Measurements from ENCODE around the gene WWC2.
"Not testable (repeated sequence)": the region's sequence is repeated elsewhere in the genome, so short reads cannot be mapped to it uniquely, and the experiment has no call there.

Gene WWC2

DNA sequence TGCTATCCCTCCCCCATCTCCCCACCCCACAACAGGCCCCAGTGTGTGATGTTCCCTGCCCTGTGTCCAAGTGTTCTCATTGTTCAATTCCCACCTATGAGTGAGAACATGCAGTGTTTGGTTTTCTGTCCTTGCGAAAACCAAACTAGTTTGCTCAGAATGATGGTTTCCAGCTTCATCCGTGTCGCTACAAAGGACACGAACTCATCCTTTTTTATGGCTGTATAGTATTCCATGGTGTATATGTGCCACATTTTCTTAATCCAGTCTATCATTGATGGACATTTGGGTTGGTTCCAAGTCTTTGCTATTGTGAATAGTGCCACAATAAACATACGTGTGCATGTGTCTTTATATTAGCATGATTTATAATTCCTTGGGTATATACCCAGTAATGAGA, 51.6 kb downstream of the WWC2 start:
- H3K36me3 Mint-ChIP-seq (ENCODE audit: insufficient read depth); H3K27me3 Mint-ChIP-seq; H3K9me3 Mint-ChIP-seq; ATAC-seq (replicated peaks; ENCODE audit: extremely low read depth, poor library complexity, severe bottlenecking); H3K4me1 Mint-ChIP-seq; H3K27ac Mint-ChIP-seq (ENCODE audit: low read depth); DNase-seq (ENCODE audit: low spot score in 2 of 2); H3K4me3 Mint-ChIP-seq: not testable (repeated sequence)

DNA sequence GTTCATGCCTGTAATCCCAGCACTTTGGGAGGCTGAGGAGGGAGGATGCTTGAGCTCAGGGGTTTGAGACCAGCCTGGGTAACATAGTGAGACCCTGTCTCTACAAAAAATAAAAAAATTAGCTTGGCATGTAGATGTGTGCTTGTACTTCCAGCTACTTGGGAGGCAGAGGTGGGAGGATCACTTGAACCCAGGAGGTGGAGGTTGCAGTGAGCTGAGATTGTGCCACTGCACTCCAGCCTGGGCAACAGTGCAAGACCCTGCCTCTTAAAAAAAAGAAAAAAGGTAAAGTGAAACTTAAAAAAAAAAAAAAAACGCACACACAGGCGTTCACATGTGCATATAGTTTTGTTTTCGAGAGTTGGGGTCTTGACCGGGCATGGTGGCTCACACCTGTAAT, 53.2 kb downstream of the WWC2 start:
- ATAC-seq (replicated peaks; ENCODE audit: extremely low read depth, poor library complexity, severe bottlenecking); H3K27me3 Mint-ChIP-seq; H3K27ac Mint-ChIP-seq (ENCODE audit: low read depth); H3K9me3 Mint-ChIP-seq; H3K36me3 Mint-ChIP-seq (ENCODE audit: insufficient read depth); H3K4me3 Mint-ChIP-seq; H3K4me1 Mint-ChIP-seq; DNase-seq (ENCODE audit: low spot score in 2 of 2): not testable (repeated sequence)

DNA sequence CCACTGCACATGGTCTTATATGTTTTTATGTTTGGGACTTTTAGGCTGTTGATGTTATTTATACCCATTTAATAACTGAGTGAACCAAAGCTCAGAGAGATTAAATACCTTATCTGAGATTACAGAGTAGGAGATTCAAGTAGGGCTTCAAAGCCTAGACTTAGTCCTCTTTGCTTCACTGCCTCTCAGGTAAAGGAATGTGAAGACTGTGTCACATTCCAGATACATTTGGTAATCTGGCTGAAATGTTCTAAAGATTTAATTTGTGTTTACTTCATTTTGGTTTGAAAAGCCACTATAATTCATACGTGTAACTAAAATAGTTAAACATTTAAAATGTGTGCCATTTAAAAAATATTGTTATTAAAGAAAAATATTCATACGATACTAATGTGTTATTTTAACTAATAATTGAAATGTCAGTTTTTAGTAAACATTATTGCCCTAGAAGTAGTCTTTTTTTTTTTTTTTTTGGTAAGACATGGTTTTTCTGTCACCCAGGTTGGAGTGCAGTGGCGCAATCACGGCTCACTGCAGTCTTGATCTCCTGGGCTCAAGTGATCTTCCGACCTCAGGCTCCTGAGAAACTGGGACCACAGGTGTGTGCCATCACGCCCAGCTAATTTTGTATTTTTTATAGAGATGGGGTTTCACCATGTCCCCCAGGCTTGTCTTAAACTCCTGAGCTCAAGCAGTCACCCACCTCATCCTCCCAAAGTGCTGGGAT, 54.3 kb downstream of the WWC2 start:
- DNase-seq (ENCODE audit: low spot score in 2 of 2), result no peak
- no peaks in the 10 kb centered on the region for H3K9me3 Mint-ChIP-seq
- H3K27me3 Mint-ChIP-seq, result peaks cover 5% of the 10 kb centered on the region
- H3K27ac Mint-ChIP-seq (ENCODE audit: low read depth), result no peak overlapping the region
- H3K4me3 Mint-ChIP-seq, result no peak overlapping the region
- H3K4me1 Mint-ChIP-seq, result no peaks in the 10 kb centered on the region
- no peak for ATAC-seq (replicated peaks; ENCODE audit: extremely low read depth, poor library complexity, severe bottlenecking)
- peaks cover 2% of the 10 kb centered on the region for H3K36me3 Mint-ChIP-seq (ENCODE audit: insufficient read depth)

DNA sequence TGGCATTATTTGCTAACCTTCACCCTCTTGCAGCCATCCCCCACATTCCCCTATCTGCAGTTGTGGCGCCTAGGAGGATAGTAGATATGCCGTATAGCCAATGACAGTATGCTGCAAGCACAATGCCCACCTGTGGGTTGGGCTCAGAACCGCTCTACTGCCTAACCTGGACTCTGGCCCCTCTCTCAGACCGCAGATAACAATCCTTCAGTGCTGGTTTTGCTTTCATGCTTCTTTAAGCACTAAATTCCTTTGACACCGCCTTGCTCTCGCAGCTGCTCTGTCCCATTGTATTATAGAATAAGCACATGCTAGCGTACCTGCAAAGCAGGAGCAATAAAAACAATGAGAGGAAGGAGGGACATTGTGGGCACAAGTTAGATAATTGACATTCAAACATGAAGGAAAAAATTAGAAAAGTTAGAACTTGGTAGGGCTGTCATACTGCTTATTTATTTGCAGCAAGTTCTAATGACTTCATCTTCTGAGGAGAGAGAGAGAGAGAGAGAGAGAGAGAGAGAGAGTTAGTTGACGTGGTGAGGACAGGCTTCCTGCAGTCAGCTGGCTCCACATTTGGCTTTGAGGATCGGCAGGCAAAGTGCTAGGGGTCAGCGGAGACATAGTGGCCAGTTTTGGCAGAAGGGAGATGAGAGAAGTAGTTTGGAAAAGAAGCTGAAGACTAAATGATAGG, 55.8 kb downstream of the WWC2 start:
- no peak for ATAC-seq (replicated peaks; ENCODE audit: extremely low read depth, poor library complexity, severe bottlenecking)
- Mint-ChIP-seq H3K27ac (ENCODE audit: low read depth) (no peak overlapping the region), H3K4me1 (no peaks in the 10 kb centered on the region), H3K36me3 (ENCODE audit: insufficient read depth) (peaks cover 2% of the 10 kb centered on the region), H3K9me3 (no peaks in the 10 kb centered on the region), H3K27me3 (no peaks in the 10 kb centered on the region), H3K4me3 (no peak overlapping the region)
- DNase-seq (ENCODE audit: low spot score in 2 of 2), result no peak

DNA sequence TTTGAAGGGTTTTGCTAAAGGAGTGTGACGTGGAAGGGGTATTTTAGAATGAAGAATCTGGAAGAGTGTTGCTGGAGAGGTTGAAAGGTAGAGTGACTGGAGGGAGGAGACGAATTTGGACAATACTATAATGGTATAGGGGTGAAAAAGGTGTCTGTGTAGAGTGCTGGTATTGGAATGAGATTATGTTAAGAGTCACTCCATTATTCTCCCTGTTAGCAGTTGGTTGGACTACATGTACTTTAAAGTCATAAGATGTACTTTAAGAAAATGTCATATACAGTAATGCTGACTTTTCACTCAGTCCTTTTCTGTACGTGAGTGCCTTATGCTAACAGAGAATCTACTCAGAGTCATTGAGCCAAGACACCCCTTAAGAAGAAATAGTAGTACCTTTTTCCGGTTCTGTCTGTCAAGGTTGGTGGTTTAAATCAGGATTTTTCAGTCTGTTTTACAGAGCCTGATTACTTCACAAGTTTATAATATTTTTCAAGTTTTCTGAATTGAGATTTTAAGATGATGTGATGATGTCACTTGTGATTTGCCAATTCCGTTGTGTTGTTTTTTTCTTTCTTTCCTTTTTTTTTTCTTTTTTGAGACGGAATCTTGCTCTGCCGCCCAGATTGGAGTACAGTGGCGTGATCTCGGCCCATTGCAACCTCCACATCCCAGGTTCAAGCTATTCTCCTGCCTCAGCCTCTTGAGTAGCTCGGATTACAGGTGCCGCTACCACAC, 56.6 kb downstream of the WWC2 start:
- Mint-ChIP-seq H3K9me3 (no peaks in the 10 kb centered on the region), H3K4me3 (no peak overlapping the region), H3K4me1 (no peaks in the 10 kb centered on the region), H3K27ac (ENCODE audit: low read depth) (no peak overlapping the region), H3K27me3 (no peaks in the 10 kb centered on the region), H3K36me3 (ENCODE audit: insufficient read depth) (peaks cover 2% of the 10 kb centered on the region)
- ATAC-seq (replicated peaks; ENCODE audit: extremely low read depth, poor library complexity, severe bottlenecking), result no peak
- no peak for DNase-seq (ENCODE audit: low spot score in 2 of 2)

- no peaks in the 10 kb centered on the region for H3K9me3 Mint-ChIP-seq
- H3K27ac Mint-ChIP-seq (ENCODE audit: low read depth), result no peak overlapping the region
- no peak for ATAC-seq (replicated peaks; ENCODE audit: extremely low read depth, poor library complexity, severe bottlenecking)
- peaks cover 2% of the 10 kb centered on the region for H3K36me3 Mint-ChIP-seq (ENCODE audit: insufficient read depth)
- H3K4me3 Mint-ChIP-seq, result no peak overlapping the region
- no peaks in the 10 kb centered on the region for H3K27me3 Mint-ChIP-seq
- DNase-seq (ENCODE audit: low spot score in 2 of 2), result no peak
- H3K4me1 Mint-ChIP-seq, result no peaks in the 10 kb centered on the region
Observed at GRCh38 chr4:183157215-183157614, 58.2 kb downstream of the WWC2 start.

- Mint-ChIP-seq H3K9me3 (no peaks in the 10 kb centered on the region), H3K4me1 (no peaks in the 10 kb centered on the region), H3K36me3 (ENCODE audit: insufficient read depth) (peaks cover 2% of the 10 kb centered on the region), H3K27me3 (no peaks in the 10 kb centered on the region), H3K4me3 (no peak overlapping the region), H3K27ac (ENCODE audit: low read depth) (no peak overlapping the region)
- DNase-seq (ENCODE audit: low spot score in 2 of 2) (no peak), ATAC-seq (replicated peaks; ENCODE audit: extremely low read depth, poor library complexity, severe bottlenecking) (no peak)
Observed at GRCh38 chr4:183158062-183158461, 59.0 kb downstream of the WWC2 start.

GRCh38 chr4:183161630-183162029, 62.6 kb downstream of the WWC2 start:
- no peak for DNase-seq (ENCODE audit: low spot score in 2 of 2)
- no peak overlapping the region for H3K4me3 Mint-ChIP-seq
- H3K27ac Mint-ChIP-seq (ENCODE audit: low read depth), result no peak overlapping the region
- H3K9me3 Mint-ChIP-seq, result no peaks in the 10 kb centered on the region
- no peaks in the 10 kb centered on the region for H3K4me1 Mint-ChIP-seq
- no peaks in the 10 kb centered on the region for H3K27me3 Mint-ChIP-seq
- ATAC-seq (replicated peaks; ENCODE audit: extremely low read depth, poor library complexity, severe bottlenecking), result no peak
- no peaks in the 10 kb centered on the region for H3K36me3 Mint-ChIP-seq (ENCODE audit: insufficient read depth)

DNA sequence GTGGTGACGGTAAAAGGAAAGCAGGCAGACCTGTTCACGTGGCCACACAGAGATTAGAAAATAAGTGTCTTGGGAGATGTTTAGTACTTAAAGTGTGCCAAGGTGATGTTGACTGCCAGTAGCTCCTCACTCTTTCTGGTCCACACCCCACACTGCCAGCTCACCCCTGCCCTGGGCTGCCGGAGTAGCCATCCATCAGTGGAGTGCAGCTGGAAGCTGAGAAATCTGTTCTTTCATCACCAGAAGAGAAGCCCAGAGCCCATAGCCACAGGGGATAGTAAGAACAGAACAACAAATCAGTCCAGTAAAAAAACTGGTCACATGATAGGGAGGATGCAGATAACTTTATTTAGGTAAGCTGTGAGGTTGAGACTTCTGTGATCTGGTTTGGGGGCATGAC, 64.1 kb downstream of the WWC2 start:
- ATAC-seq (replicated peaks; ENCODE audit: extremely low read depth, poor library complexity, severe bottlenecking) (no peak), DNase-seq (ENCODE audit: low spot score in 2 of 2) (no peak)
- H3K27ac Mint-ChIP-seq (ENCODE audit: low read depth), result no peak overlapping the region
- no peaks in the 10 kb centered on the region for H3K36me3 Mint-ChIP-seq (ENCODE audit: insufficient read depth)
- H3K4me1 Mint-ChIP-seq, result no peaks in the 10 kb centered on the region
- H3K27me3 Mint-ChIP-seq, result no peaks in the 10 kb centered on the region
- H3K4me3 Mint-ChIP-seq, result no peak overlapping the region
- no peaks in the 10 kb centered on the region for H3K9me3 Mint-ChIP-seq

DNA sequence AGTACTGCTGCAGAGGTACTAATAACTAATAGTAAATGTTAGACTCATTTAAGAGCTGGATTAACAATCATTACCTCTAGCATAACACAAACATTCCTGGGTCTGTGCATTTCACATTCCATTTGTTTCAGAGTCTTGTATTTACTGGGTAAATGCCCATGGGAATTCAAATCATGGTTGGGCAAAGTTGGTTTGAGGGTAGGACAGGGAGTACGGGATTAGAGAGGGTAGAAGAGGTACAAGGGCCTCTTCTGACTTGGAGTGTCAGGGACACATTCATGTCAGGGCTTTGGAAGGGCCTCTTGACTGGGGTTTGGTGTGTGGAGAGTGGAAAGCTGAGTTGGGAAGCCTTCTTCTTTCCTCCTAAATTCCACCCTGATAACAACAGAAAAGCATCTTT, 65.9 kb downstream of the WWC2 start:
- ATAC-seq (replicated peaks; ENCODE audit: extremely low read depth, poor library complexity, severe bottlenecking), result no peak
- Mint-ChIP-seq H3K9me3 (no peaks in the 10 kb centered on the region), H3K36me3 (ENCODE audit: insufficient read depth) (no peaks in the 10 kb centered on the region), H3K4me3 (no peak overlapping the region), H3K27ac (ENCODE audit: low read depth) (no peak overlapping the region), H3K27me3 (no peaks in the 10 kb centered on the region), H3K4me1 (no peaks in the 10 kb centered on the region)
- DNase-seq (ENCODE audit: low spot score in 2 of 2), result no peak

DNA sequence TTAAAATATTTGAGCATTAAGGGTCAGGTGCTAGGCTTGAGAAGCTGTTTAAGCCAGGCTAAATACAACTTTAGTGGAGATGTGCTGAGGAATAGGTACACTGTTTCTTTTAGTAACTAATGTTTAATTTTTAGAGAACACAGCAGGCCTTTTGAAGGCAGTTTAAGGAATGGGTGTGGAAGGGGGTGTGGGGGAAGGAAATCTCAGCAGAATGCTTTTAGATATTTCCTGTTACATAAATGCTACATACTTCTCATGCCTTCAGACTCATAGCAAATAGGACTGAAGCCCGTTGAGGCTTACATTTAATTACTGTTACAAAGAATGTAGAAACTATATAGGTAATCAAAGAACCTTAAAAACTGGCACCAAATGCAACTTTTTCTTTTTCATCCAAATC, 66.3 kb downstream of the WWC2 start:
- no peaks in the 10 kb centered on the region for H3K27me3 Mint-ChIP-seq
- H3K36me3 Mint-ChIP-seq (ENCODE audit: insufficient read depth), result no peaks in the 10 kb centered on the region
- H3K4me3 Mint-ChIP-seq, result no peak overlapping the region
- DNase-seq (ENCODE audit: low spot score in 2 of 2) (no peak), ATAC-seq (replicated peaks; ENCODE audit: extremely low read depth, poor library complexity, severe bottlenecking) (no peak)
- no peak overlapping the region for H3K27ac Mint-ChIP-seq (ENCODE audit: low read depth)
- no peaks in the 10 kb centered on the region for H3K9me3 Mint-ChIP-seq
- H3K4me1 Mint-ChIP-seq, result no peaks in the 10 kb centered on the region

GRCh38 chr4:183170894-183171293, 71.8 kb downstream of the WWC2 start:
- Mint-ChIP-seq H3K27me3 (peaks cover 15% of the 10 kb centered on the region), H3K36me3 (ENCODE audit: insufficient read depth) (no peaks in the 10 kb centered on the region), H3K9me3 (no peaks in the 10 kb centered on the region), H3K27ac (ENCODE audit: low read depth) (no peak overlapping the region), H3K4me1 (no peaks in the 10 kb centered on the region), H3K4me3 (no peak overlapping the region)
- DNase-seq (ENCODE audit: low spot score in 2 of 2), result no peak
- ATAC-seq (replicated peaks; ENCODE audit: extremely low read depth, poor library complexity, severe bottlenecking), result no peak
